Measurements from ENCODE around the gene PRDM10.
"Not testable (repeated sequence)": the region's sequence is repeated elsewhere in the genome, so short reads cannot be mapped to it uniquely, and the experiment has no call there.

The PRDM10 gene, protein sequence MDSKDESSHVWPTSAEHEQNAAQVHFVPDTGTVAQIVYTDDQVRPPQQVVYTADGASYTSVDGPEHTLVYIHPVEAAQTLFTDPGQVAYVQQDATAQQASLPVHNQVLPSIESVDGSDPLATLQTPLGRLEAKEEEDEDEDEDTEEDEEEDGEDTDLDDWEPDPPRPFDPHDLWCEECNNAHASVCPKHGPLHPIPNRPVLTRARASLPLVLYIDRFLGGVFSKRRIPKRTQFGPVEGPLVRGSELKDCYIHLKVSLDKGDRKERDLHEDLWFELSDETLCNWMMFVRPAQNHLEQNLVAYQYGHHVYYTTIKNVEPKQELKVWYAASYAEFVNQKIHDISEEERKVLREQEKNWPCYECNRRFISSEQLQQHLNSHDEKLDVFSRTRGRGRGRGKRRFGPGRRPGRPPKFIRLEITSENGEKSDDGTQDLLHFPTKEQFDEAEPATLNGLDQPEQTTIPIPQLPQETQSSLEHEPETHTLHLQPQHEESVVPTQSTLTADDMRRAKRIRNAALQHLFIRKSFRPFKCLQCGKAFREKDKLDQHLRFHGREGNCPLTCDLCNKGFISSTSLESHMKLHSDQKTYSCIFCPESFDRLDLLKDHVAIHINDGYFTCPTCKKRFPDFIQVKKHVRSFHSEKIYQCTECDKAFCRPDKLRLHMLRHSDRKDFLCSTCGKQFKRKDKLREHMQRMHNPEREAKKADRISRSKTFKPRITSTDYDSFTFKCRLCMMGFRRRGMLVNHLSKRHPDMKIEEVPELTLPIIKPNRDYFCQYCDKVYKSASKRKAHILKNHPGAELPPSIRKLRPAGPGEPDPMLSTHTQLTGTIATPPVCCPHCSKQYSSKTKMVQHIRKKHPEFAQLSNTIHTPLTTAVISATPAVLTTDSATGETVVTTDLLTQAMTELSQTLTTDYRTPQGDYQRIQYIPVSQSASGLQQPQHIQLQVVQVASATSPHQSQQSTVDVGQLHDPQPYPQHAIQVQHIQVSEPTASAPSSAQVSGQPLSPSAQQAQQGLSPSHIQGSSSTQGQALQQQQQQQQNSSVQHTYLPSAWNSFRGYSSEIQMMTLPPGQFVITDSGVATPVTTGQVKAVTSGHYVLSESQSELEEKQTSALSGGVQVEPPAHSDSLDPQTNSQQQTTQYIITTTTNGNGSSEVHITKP

GRCh38 chr11:130002352-130002845, at the start of gene PRDM10:
TSS of gene PRDM10 (minus strand) at chr11:130002835. CDS start at chr11:129960964, 41,871 bp downstream.
- peak; percentile 86 to 95 for DNase-seq

DNA sequence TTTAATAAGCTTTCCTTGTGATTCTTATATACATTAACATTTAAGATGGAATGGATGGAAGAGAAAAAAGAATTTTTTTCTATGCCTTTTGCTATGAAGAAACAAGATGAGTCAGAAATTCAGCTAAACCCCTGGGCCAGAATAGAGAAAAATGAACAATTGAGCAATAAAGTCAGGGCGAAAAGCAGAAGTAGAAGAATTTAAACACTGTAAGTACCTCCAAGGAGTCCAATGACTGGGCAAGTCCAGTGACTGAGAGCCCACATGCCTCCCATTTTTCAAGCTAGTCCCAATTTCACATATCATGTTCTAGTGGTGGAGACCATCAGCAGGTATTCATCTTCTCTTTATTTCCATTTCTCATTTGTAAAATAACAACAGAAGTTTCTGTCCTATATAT, 48.4 kb upstream of the PRDM10 start:
- DNase-seq = no peak

DNA sequence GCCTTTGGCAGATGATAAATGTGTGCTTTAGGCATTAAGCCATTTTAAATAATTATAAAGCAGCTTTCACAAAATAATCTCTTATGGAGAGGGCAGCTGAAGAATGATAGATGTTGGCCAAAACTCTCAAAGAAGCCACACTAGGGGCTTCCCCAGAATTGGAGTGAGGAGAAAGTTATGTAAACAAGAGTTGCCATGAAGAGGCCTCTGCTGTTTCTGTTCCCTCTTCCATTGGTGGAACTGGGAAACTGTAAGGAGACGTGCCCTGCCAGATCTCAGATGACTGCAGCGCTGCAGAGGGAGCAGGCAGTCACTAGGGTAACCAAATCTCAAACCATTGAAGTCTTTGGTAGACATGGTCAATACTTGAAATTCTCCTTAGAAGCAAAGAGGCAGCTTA, 47.6 kb upstream of the PRDM10 start:
- no peak for DNase-seq

- DNase-seq = no peak
These were observed 46.7 kb upstream of the PRDM10 start for GRCh38 chr11:130049328-130049771.

DNA sequence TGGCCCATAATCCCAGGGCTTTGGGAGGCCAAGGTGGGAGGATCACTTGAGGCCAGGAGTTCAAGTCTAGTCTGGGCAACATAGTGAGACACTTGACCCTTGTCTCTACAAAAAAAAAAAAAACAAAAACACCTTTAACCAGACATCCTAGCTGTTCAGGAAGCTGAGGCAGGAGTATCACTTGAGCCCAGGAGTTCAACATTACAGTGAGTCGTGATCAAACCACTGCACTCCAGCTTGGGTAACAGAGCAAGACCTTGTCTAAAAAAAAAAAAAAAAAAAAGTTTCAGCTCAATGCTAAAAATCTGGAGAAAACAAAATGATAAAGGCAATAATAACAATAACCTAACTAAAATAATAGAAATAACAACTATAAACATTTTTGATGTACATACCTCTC, 44.5 kb upstream of the PRDM10 start:
- DNase-seq = no peak

DNA sequence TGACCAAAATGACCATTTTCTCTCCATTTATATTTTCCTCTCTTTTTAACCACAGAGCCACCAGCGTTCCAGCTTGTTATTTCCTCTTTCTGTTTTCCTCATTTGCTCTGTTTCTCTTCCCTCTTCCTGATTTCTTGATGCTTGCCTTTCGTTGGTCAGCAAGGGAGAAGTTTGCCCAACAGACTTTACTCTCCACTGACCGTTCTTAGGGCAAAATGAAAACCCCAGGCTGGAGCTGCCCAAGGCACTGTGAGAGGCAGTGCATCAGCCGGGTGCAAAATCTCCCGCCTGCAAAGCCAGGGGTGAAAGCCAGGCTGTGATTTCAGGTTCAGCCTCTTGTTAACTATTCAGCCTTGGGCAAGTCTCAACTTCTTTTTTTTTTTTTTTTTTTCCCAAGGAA, 40.9 kb upstream of the PRDM10 start:
- no peak for DNase-seq

DNA sequence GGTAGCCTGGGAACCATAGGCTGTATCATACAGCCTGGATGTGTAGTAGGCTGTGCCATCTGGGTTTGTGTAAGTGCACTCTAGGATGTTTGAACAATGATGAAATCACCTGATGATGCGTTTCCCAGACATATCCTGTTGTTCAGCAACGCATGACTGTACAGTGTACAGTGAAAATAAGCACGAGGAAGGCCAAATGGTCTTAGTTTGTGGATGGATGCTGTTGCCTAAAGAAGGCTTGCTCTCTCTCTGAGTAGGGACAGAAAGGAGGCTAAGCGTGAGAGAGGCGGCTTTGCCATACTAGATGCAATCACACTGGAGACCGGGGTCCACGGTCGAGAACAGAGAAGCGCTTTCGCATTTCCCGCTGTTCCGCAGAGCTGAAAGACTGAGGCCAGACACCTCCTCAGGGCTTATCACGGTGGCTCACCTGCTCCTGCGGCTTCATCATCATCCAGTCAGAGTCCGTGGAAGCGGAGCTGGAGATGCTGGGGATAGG, 39.5 kb upstream of the PRDM10 start:
- peak; percentile 60 to 80 for DNase-seq

GRCh38 chr11:130040281-130040940, 37.8 kb upstream of the PRDM10 start:
- DNase-seq = no peak

- no peak for DNase-seq
These were observed 35.4 kb upstream of the PRDM10 start for GRCh38 chr11:130037881-130038585.

- DNase-seq = no peak
These were observed 34.4 kb upstream of the PRDM10 start for GRCh38 chr11:130037058-130037457.

DNA sequence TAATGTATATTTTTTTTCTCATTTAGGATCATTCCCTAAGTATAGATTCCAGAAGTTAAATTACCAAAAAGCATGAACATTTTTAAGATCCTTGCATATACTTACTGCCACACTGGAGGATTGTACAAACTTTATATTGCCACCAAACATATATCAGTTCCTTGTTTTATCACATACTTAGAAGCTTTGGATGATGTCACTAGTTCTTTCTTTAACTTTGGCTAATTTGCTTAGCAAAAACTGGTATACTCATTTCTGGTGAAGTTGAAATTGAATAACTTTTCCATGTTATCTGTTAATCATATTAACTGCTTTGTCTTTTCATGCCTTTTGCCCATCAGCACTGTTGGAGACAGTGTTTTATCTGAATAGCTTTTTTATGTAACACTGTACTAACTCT, 31.6 kb upstream of the PRDM10 start:
- no peak for DNase-seq

GRCh38 chr11:130032931-130033330, 30.3 kb upstream of the PRDM10 start:
- no peak for DNase-seq

GRCh38 chr11:130031945-130032344, 29.3 kb upstream of the PRDM10 start:
- DNase-seq = no peak

DNA sequence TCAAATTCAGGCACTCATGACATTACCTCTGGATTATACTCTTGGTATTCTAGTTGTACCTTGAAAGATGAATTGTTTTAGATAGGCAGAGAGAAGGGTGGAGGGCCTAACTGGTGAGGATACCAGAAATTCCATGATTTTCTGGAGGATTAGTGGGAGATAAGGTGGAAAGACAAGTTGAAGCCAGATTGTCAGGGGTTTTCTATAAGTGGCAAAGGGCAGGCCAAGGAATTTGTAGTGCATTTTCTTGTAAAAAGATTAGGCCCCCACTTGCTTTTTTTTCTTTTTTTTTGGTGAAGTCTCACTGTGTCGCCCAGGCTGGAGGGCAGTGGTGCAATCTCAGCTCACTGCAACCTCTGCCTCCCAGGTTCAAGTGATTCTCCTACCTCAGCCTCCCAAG, 28.4 kb upstream of the PRDM10 start:
- DNase-seq = no peak

DNA sequence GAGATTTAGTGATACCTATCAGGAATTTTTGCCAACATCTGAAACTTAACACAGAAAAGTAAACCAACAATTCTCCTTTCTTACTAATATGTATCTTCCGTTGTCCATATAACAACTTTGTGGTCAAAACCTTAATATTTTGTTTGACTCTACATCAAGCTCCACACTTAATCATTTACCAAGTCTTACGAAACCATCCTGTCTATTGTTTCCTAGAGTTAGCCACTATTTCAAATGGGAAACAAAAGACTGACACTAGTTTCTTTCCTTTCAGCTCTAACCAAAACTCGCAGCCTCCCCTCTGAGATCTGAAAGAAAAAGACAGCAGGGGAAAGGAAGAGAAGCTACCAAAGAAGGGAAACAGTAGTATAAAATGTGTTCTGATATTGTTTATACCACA, 26.5 kb upstream of the PRDM10 start:
- DNase-seq = no peak

- no peak for DNase-seq
These were observed 22.7 kb upstream of the PRDM10 start for GRCh38 chr11:130025371-130025770.

GRCh38 chr11:130024361-130024760, 21.7 kb upstream of the PRDM10 start:
- no peak for DNase-seq

GRCh38 chr11:130023204-130023603, 20.6 kb upstream of the PRDM10 start:
- DNase-seq = no peak

- DNase-seq = no peak
These were observed 20.2 kb upstream of the PRDM10 start for GRCh38 chr11:130022799-130023198.

DNA sequence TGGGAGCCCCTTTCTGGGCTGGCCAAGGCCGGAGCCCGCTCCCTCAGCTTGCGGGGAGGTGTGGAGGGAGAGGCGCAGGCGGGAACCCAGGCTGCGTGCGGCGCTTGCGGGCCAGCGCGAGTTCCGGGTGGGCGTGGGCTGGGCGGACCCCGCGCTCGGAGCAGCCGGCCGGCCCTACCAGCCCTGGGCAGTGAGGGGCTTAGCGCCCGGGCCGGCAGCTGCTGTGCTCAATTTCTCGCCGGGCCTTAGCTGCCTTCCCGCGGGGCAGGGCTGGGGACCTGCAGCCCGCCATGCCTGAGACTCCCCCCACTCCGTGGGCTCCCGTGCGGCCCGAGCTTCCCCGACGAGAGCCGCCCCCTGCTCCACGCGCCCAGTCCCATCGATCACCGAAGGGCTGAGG, 19.0 kb upstream of the PRDM10 start:
- DNase-seq = not testable (repeated sequence)

DNA sequence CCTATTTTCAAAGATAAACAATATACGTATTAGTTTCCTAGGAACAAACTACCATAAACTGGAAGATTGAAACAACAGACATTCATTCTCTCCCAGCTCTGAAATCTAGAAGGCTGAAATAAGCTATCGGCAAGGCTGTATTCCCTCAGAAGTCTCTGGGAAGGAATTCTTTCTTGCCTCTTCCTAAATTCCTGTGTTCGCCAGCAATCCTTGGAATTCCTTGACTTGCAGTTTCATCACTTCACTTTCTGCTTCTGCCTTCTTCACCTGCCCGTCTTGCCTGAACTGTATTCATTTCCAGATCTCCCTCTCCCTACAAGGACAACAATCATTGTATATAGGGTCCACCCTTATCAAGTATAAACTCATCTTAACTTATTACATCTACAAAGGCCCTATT, 17.7 kb upstream of the PRDM10 start:
- DNase-seq = no peak

DNA sequence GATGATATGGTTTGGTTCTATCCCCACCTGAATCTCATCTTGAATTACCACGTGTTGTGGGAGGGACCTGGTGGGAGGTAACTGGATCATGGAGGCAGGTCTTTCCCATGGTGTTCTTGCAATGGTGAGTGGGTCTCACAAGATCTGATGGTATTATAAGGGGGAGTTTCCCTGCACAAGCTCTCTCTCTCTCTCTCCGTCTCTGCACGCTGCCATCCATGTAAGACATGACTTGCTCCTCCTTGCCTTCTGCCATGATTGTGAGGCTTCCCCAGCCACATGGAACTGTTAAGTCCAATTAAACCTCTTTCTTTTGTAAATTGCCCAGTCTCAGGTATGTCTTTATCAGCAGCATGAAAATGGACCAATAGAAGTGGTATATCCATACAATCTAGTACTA, 13.2 kb upstream of the PRDM10 start:
- DNase-seq = not testable (repeated sequence)

Data from SHP77 (cell line).